Measurements from ENCODE around the gene ERP27. TPM values are rescaled to one million over a fixed set of nuclear protein-coding genes. Genes with fewer than 3 reads are reported as not detected.

Gene ERP27
- total RNA-seq, 4 donors from 2014 or later, result 0.88 to 24.3 (median 5.0) TPM; not detected in 1

DNA sequence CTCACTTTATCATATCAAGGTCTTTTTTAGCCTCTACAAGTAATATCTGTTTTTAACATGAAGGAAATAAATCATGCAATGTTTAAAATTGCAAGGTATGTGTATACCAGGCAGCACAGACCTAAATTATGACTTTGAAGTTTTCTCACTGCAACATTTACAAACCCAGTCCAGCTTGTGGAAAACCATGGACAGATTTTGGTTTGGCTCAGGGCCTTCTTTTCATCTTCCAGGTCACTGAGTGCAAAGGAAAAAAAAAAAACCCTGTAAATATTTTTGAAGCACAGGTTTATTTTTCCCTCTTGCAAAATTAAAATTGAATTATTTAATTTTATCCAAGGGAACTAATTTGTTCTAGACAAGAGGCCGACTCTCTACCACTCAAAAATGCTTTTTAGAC, 66.5 kb downstream of the ERP27 start:
- H3K27ac ChIP-seq, result no peak overlapping the region
- H3K36me3 ChIP-seq, result no peaks in the 10 kb centered on the region
- peaks cover 3 to 5% of the 10 kb centered on the region in 2 donors for H3K4me1 ChIP-seq
- H3K27me3 ChIP-seq, result no peaks in the 10 kb centered on the region
- WGBS, 2 donors, result 95 to 97% methylated on average over 1 of the region's 1 CpG
- intact Hi-C loops (cut with DNase I), result no loop called here
- no peaks in the 10 kb centered on the region for H3K9me3 ChIP-seq
- no peak for TF ChIP-seq POLR2A (IDR thresholded peaks at IDR 0.05)
- TF ChIP-seq, protein P1, sequence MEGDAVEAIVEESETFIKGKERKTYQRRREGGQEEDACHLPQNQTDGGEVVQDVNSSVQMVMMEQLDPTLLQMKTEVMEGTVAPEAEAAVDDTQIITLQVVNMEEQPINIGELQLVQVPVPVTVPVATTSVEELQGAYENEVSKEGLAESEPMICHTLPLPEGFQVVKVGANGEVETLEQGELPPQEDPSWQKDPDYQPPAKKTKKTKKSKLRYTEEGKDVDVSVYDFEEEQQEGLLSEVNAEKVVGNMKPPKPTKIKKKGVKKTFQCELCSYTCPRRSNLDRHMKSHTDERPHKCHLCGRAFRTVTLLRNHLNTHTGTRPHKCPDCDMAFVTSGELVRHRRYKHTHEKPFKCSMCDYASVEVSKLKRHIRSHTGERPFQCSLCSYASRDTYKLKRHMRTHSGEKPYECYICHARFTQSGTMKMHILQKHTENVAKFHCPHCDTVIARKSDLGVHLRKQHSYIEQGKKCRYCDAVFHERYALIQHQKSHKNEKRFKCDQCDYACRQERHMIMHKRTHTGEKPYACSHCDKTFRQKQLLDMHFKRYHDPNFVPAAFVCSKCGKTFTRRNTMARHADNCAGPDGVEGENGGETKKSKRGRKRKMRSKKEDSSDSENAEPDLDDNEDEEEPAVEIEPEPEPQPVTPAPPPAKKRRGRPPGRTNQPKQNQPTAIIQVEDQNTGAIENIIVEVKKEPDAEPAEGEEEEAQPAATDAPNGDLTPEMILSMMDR (IDR thresholded peaks at IDR 0.05), result no peak
- no peak for DNase-seq
- no peak overlapping the region for H3K4me3 ChIP-seq (replicated peaks in 1 of 3)

DNA sequence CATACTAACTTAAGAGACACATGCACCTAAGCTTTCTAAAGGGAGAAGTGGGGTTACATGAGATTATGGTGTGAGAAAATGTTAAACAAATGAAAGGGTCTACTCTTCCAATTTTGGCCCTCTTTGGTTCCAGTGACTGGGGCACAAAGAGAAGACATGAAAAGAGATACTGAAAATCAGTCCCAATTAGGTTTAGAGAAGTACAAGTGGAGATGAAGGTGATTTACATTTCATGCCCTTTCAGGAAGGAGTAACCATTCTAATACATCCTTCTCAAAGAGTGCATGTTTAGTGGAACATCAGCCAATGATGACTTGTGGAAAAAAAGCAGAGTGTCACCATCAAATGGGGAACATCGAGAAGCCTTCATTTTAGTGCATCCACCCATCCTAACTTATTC, 67.1 kb downstream of the ERP27 start:
- no peak for DNase-seq
- no peak overlapping the region for H3K27ac ChIP-seq
- no peaks in the 10 kb centered on the region for H3K36me3 ChIP-seq
- no peaks in the 10 kb centered on the region for H3K27me3 ChIP-seq
- no peaks in the 10 kb centered on the region for H3K9me3 ChIP-seq
- TF ChIP-seq POLR2A (IDR thresholded peaks at IDR 0.05), result no peak
- TF ChIP-seq, protein P1 (IDR thresholded peaks at IDR 0.05), result no peak
- 95 to 100% methylated on average over 1 of the region's 1 CpG for WGBS, 2 donors
- intact Hi-C loops (cut with DNase I), result no loop called here
- peaks cover 3 to 5% of the 10 kb centered on the region in 2 donors for H3K4me1 ChIP-seq
- H3K4me3 ChIP-seq (replicated peaks in 1 of 3), result no peak overlapping the region

DNA sequence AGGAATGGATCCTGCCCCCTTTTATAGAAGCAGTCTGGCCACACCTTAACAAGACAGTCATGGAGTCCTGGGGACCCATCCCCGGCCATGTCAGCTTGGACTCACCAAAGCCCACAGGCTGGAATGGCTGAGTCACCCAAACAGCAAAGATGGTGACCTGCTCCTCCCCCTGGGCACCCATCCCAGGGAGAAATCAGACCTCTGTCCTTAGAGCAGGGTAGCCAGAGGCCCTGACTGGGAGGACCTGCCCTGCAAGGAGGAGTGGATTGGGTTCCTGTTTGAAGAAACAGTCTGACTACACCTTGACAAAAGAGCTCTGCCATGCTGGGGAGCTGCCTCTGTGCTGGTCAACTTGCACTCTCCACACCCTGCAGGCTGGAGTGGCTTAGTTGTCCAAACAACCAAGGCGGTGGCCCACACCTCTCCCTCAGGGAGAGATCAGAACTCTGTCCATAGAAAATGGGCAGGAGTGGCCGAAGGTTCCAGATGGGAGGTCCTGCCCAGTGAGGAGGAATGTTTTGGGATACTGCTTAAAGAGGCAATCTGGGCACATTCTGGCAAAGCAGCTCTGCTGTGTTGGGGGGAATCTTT, 69.3 kb downstream of the ERP27 start:
- Histone ChIP-seq H3K9me3 (no peaks in the 10 kb centered on the region), H3K4me1 (peaks cover 3 to 5% of the 10 kb centered on the region in 2 donors), H3K36me3 (no peaks in the 10 kb centered on the region), H3K27ac (no peak overlapping the region), H3K27me3 (no peaks in the 10 kb centered on the region), H3K4me3 (replicated peaks in 1 of 3) (no peak overlapping the region)
- intact Hi-C loops (cut with DNase I), result no loop called here
- TF ChIP-seq, protein P1 (IDR thresholded peaks at IDR 0.05), result no peak
- TF ChIP-seq POLR2A (IDR thresholded peaks at IDR 0.05), result no peak
- WGBS, 2 donors, result 67 to 77% methylated on average over 2 to 3 of the region's 3 CpGs
- DNase-seq, result no peak

Other genes starting within 250 kb of the ERP27 start
- not detected for gene GUCY2C, start 241.9 kb downstream of the ERP27 start, total RNA-seq
- gene WBP11, start 135.1 kb downstream of the ERP27 start, total RNA-seq, result 10 to 100 TPM; 23.3 to 34.7 (median 29.6) TPM
- gene C12orf60, start 134.9 kb downstream of the ERP27 start, total RNA-seq, result 1 to 10 TPM in 1 of 4 donors, under 1 TPM in 3; 0.33 to 2.5 (median 0.73) TPM
- gene SMCO3, start 124.4 kb downstream of the ERP27 start, total RNA-seq, result 1 to 10 TPM in 1 of 4 donors, under 1 TPM in 2, not detected in 1; 0.83 to 1.3 (median 0.89) TPM
- gene ART4, start 95.0 kb downstream of the ERP27 start, total RNA-seq, result 10 to 100 TPM in 2 of 4 donors, 1 to 10 TPM in 2; 5.5 to 26.5 (median 10.8) TPM
- gene MGP, start 52.7 kb downstream of the ERP27 start, total RNA-seq, result 1,000 to 10,000 TPM in 1 of 4 donors, 100 to 1,000 TPM in 3; 319 to 1,014 (median 397) TPM
- 100 to 1,000 TPM in 1 of 4 donors, 10 to 100 TPM in 3; 54.4 to 107 (median 65.9) TPM for gene ARHGDIB, start 23.1 kb upstream of the ERP27 start, total RNA-seq
- gene PDE6H, start 34.5 kb upstream of the ERP27 start, total RNA-seq, result not detected

Measured in thyroid gland (tissue), 4 donors.